Femur (tissue), 1 donor: Measurements from ENCODE around the gene AIP.
"Not testable (repeated sequence)": the region's sequence is repeated elsewhere in the genome, so short reads cannot be mapped to it uniquely, and the experiment has no call there.

Source experiments
- DNase-seq: peaks from one replicate; pipeline ENCODE4 v3.0.0-alpha.2; 2017

Gene AIP

GRCh38 chr11:67449116-67449844 is 33.5 kb upstream of the AIP start:
- no peak for DNase-seq

- DNase-seq = no peak
Observed at GRCh38 chr11:67450796-67451657, 31.8 kb upstream of the AIP start.

- DNase-seq = no peak
Observed at GRCh38 chr11:67451658-67451976, 31.2 kb upstream of the AIP start.

GRCh38 chr11:67452141-67452952 is 30.5 kb upstream of the AIP start, which contains the start of gene GPR152:
Gene GPR152 (minus strand): TSS chr11:67452729. CDS start chr11:67452724, 5 bp downstream.
- DNase-seq = no peak

GRCh38 chr11:67453816-67454732 is 28.8 kb upstream of the AIP start:
- peak; percentile 18 for DNase-seq

GRCh38 chr11:67455054-67455453 is 27.8 kb upstream of the AIP start, which contains the start of gene CABP4:
Gene CABP4 (plus strand): TSS chr11:67455354. CDS start chr11:67455424, 70 bp downstream.
- DNase-seq = no peak

- no peak for DNase-seq
Observed at GRCh38 chr11:67456068-67456705, 26.6 kb upstream of the AIP start.

GRCh38 chr11:67457453-67457852 is 25.4 kb upstream of the AIP start:
- DNase-seq = no peak

GRCh38 chr11:67458266-67458665 is 24.6 kb upstream of the AIP start:
- DNase-seq = no peak

- no peak for DNase-seq
Observed at GRCh38 chr11:67463186-67463585, 19.6 kb upstream of the AIP start.

- no peak for DNase-seq
Observed at GRCh38 chr11:67463680-67464410, 19.0 kb upstream of the AIP start.

GRCh38 chr11:67464411-67465188 is 18.2 kb upstream of the AIP start:
- DNase-seq = peak; percentile 90

GRCh38 chr11:67465189-67465510 is 17.7 kb upstream of the AIP start:
- DNase-seq = no peak

GRCh38 chr11:67465530-67465929 is 17.3 kb upstream of the AIP start:
- DNase-seq = not testable (repeated sequence)

- DNase-seq = no peak
Observed at GRCh38 chr11:67466367-67466766, 16.5 kb upstream of the AIP start.

GRCh38 chr11:67466962-67467771 is 15.7 kb upstream of the AIP start:
- DNase-seq = no peak

- no peak for DNase-seq
Observed at GRCh38 chr11:67468056-67468455, 14.8 kb upstream of the AIP start.

- DNase-seq = no peak
Observed at GRCh38 chr11:67468456-67468758, 14.4 kb upstream of the AIP start.

- DNase-seq = peak; percentile 96
Observed at GRCh38 chr11:67468759-67469507, 13.9 kb upstream of the AIP start, which contains the start of gene TMEM134. Gene TMEM134 (minus strand): TSS chr11:67469251. CDS start chr11:67469192, 59 bp downstream.
